Small intestine (tissue), 7 donors: ENCODE measurements around the gene CAMK2D. TPM values are rescaled to one million over a fixed set of nuclear protein-coding genes. Genes with fewer than 3 reads are reported as not detected.

Source experiments
- DNase-seq, 2 donors: peaks; one replicate each; pipeline versions ENCODE4 v3.0.0 to v3.0.0-alpha.2; 2013
- FAIRE-seq: peaks from 2 replicates; lab custom pipeline; 2012; peaks lifted over from hg19 to GRCh38; lab: Jason Lieb, UNC
- H3K27ac ChIP-seq, 3 donors: one replicate each; pipeline ENCODE4 v1.5.1; 2013; ENCODE audit warnings: low read length in 2 of 3, mild to moderate bottlenecking in 2 of 3, control low read depth in 1 of 3, inconsistent platforms in 1 of 3, low read depth in 1 of 3, moderate library complexity in 1 of 3
- H3K27me3 ChIP-seq, 3 donors: one replicate each; pipeline ENCODE4 v1.6.1; 2013; ENCODE audit warnings: low read length in 3 of 3, inconsistent platforms in 1 of 3; ENCODE audit not compliant: control insufficient read depth in 3 of 3, insufficient read depth in 3 of 3
- H3K36me3 ChIP-seq, 3 donors: one replicate each; pipeline ENCODE4 v1.6.1; 2013; ENCODE audit warnings: low read length in 3 of 3, inconsistent platforms in 1 of 3, low read depth in 1 of 3, mild to moderate bottlenecking in 1 of 3, moderate library complexity in 1 of 3; ENCODE audit not compliant: control insufficient read depth in 3 of 3, insufficient read depth in 2 of 3
- H3K4me1 ChIP-seq, 3 donors: one replicate each; pipeline ENCODE4 v1.6.1; 2013; ENCODE audit warnings: low read length in 2 of 3, inconsistent platforms in 1 of 3, low read depth in 1 of 3, mild to moderate bottlenecking in 1 of 3, moderate library complexity in 1 of 3; ENCODE audit not compliant: control insufficient read depth in 3 of 3, insufficient read depth in 2 of 3
- H3K4me3 ChIP-seq, 3 donors: one replicate each; pipeline ENCODE4 v1.5.1; 2013; ENCODE audit warnings: low read length in 3 of 3, control low read depth in 1 of 3, inconsistent platforms in 1 of 3, low read depth in 1 of 3, mild to moderate bottlenecking in 1 of 3, moderate library complexity in 1 of 3
- H3K9me3 ChIP-seq, 2 donors: one replicate each; pipeline ENCODE4 v1.6.1; 2013; ENCODE audit warnings: low read depth in 1 of 2, low read length in 1 of 2; ENCODE audit not compliant: control insufficient read depth in 2 of 2, insufficient read depth in 1 of 2
- WGBS, 3 donors: extraction: QIAGEN DNeasy Blood & Tissue Kit; methylation state at CpG; one replicate each; pipeline ENCODE4 v1.1.7; 2013; 5-methylcytosine and 5-hydroxymethylcytosine counted together
- polyA plus RNA-seq, 4 donors: library from polyadenylated mRNA; stranded (reverse) in 3 of 4; unstranded in 1 of 4; fragments of 200-250 nt in 3 of 4; fragments of 120-200 nt in 1 of 4; gene quantifications; one replicate each; pipeline versions ENCODE4 v1.2.1 to v1.2.3, GENCODE V29; 2013
- donor health status: healthy with polysubstance abuse.
- donor health status: control.
- donor health status: control.
- donor health status: Bipolar disorder and iron deficiency.
- donor health status: healthy.

Gene CAMK2D
- polyA plus RNA-seq, 4 donors = 21.1 to 81.1 (median 24.0) TPM

- DNase-seq = no peak
- no peak for FAIRE-seq
- H3K36me3 ChIP-seq = no peaks in the 10 kb centered on the region
- H3K4me1 ChIP-seq = peaks cover 12 to 42% (median 16%) of the 10 kb centered on the region in 3 donors
- 96 to 98% (median 97%) methylated on average over 3 of the region's 3 CpGs for whole genome bisulfite sequencing, 3 donors
- H3K27ac ChIP-seq = no peak overlapping the region
- no peak overlapping the region for H3K4me3 ChIP-seq
- no peaks in the 10 kb centered on the region for H3K27me3 ChIP-seq
- H3K9me3 ChIP-seq = peaks cover 0 to 9% of the 10 kb centered on the region in 2 donors
These were observed 123.0 kb downstream of the CAMK2D start for GRCh38 chr4:113638562-113638832.

DNA sequence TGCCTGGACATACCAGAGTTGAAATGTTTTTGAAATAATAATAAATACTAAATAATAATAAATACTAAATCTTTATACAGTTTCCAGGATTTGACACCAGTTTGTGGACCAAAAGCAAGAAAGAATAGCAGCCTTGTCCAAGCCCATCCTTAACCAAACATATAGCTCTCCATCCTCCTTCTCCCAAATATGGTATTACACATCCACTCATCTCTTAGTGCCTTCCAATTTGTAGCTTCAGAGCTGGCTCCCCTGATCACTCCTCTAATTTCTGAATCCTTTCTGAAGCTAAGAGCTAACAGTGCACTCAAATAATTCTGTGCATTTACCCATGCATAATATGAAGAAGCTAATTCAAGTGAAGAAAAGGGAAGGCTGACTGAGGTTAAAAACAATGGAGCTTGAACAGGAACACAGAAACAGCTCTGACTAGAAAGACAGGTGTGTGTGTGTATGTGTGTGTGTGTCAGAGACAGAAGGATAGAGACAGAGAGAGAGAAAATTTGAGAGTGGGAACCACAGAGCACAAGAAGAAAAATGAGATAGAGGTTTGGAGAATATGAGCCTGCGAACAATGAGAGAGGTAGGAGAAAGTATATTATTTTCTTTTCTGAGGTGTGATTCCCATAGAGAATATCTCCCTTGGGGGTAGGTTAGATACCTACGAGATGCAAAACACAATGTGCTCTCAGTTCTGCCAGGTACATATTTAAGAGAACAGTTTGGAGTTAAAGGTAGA lies 123.5 kb downstream of the CAMK2D start:
- Histone ChIP-seq H3K4me3 (no peak overlapping the region), H3K36me3 (no peaks in the 10 kb centered on the region), H3K27me3 (no peaks in the 10 kb centered on the region), H3K27ac (no peak overlapping the region), H3K4me1 (peaks cover 12 to 37% (median 16%) of the 10 kb centered on the region in 3 donors), H3K9me3 (peaks cover 0 to 9% of the 10 kb centered on the region in 2 donors)
- WGBS, 3 donors = 88 to 93% (median 92%) methylated on average over 2 of the region's 2 CpGs
- DNase-seq (no peak), FAIRE-seq (no peak)

GRCh38 chr4:113637363-113637762 lies 124.2 kb downstream of the CAMK2D start:
- DNase-seq (no peak), FAIRE-seq (peak; percentile 15)
- H3K27ac ChIP-seq = no peak overlapping the region
- no peaks in the 10 kb centered on the region for H3K27me3 ChIP-seq
- H3K4me3 ChIP-seq = no peak overlapping the region
- 0% methylated on average over 1 of the region's 1 CpG for WGBS, 3 donors
- H3K9me3 ChIP-seq = peaks cover 0 to 9% of the 10 kb centered on the region in 2 donors
- H3K4me1 ChIP-seq = peaks cover 10 to 33% (median 13%) of the 10 kb centered on the region in 3 donors
- no peaks in the 10 kb centered on the region for H3K36me3 ChIP-seq

DNA sequence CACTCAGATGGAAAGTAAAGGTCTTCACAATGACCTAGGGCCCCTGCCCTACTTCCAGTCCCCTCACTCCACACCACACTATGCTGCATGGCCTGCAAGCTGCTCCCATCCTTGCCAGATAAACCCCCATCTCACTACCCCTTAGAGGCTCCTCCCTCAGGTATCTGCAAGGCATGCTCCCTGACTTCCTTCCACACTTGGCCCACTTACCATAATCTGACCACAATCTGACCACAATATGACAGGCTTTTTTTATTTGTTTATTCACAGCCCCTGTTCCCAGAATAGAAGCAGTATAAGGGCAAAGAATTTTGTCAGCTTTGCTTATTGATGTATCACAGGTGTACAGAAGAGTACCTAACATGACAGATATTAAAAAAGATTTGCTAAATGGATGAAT lies 124.7 kb downstream of the CAMK2D start:
- Histone ChIP-seq H3K4me1 (peaks cover 9 to 31% (median 10%) of the 10 kb centered on the region in 3 donors), H3K27ac (peak overlapping the region in 2 of 3 donors; percentile 30 to 45)
- no peak for FAIRE-seq

DNA sequence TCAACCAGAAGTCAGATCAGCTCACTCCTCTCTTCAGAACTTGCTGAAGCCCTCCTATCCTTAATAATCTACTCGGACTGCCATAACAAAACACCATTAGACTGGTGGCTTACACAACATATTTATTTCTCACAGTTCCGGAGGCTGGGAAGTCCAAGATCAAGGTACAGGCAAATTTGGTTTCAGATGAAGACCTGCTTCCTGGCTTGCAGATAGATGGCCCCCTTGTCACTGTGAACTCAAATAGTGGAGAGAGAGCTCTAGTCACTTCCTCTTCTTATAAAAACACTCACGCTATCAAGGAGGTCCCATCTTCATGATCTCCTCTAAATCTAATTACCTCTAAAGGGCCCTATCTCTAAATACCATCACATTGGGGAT lies 125.1 kb downstream of the CAMK2D start:
- peaks cover 8 to 27% (median 10%) of the 10 kb centered on the region in 3 donors for H3K4me1 ChIP-seq
- no peaks in the 10 kb centered on the region for H3K27me3 ChIP-seq
- no peaks in the 10 kb centered on the region for H3K36me3 ChIP-seq
- FAIRE-seq (no peak), DNase-seq (peak in 1 of 2 donors; percentile 43)
- WGBS, 3 donors = 64 to 87% (median 76%) methylated on average over 3 of the region's 3 CpGs
- H3K9me3 ChIP-seq = peaks cover 0 to 9% of the 10 kb centered on the region in 2 donors
- H3K4me3 ChIP-seq = no peak overlapping the region
- H3K27ac ChIP-seq = peak overlapping the region in 2 of 3 donors; percentile 30 to 45

More for the DNA sequence above, 124.7 kb downstream of the CAMK2D start:
- no peak overlapping the region for H3K4me3 ChIP-seq
- H3K27me3 ChIP-seq = no peaks in the 10 kb centered on the region
- peak in 1 of 2 donors; percentile 56 for DNase-seq
- peaks cover 0 to 9% of the 10 kb centered on the region in 2 donors for H3K9me3 ChIP-seq
- H3K36me3 ChIP-seq = no peaks in the 10 kb centered on the region

DNA sequence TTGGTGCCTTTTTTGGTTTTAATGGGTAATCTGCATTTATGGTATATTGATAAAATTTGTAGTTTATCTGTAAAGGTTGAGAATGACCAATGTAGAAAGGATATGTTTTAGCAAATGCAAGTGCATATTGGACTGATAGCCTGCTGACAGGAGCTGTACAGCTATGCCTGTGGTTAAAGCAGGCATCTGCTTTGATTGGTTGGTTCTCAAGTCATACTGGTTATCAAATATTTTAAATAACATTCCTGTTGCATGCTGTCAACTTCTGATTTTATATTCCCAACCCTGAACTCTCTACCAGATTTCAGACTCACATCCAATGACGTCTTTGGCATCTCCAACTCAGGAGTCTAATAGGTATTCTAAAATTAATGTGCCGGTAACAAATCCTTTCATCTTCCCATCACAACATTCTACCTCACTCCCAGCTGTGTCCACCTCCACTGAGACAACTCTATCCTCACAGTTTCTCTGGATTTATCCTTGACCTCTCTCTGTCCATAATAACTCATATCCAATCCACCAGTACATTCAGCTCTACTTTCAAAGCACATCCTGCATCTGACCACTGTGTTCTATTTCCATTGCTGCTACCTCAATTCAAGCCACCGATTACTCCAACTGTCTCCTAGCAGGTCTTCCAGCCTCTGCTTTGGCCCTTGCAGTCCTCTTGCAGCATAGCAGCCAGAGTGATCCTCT lies 125.7 kb downstream of the CAMK2D start:
- peaks cover 0 to 9% of the 10 kb centered on the region in 2 donors for H3K9me3 ChIP-seq
- WGBS, 3 donors = 88 to 96% (median 96%) methylated on average over 3 of the region's 3 CpGs
- DNase-seq (no peak), FAIRE-seq (no peak)
- peaks cover 8 to 26% (median 10%) of the 10 kb centered on the region in 3 donors for H3K4me1 ChIP-seq
- no peaks in the 10 kb centered on the region for H3K27me3 ChIP-seq
- H3K4me3 ChIP-seq = no peak overlapping the region
- peak overlapping the region in 1 of 3 donors; percentile 11 for H3K27ac ChIP-seq
- H3K36me3 ChIP-seq = no peaks in the 10 kb centered on the region

GRCh38 chr4:113634081-113634969 lies 127.2 kb downstream of the CAMK2D start:
- peak overlapping the region in 1 of 3 donors; percentile 20 for H3K27ac ChIP-seq
- H3K27me3 ChIP-seq = no peaks in the 10 kb centered on the region
- peaks cover 2 to 23% (median 11%) of the 10 kb centered on the region in 3 donors for H3K4me1 ChIP-seq
- 50 to 69% (median 59%) methylated on average over 3 of the region's 3 CpGs for WGBS, 3 donors
- no peaks in the 10 kb centered on the region for H3K36me3 ChIP-seq
- peaks cover 0 to 9% of the 10 kb centered on the region in 2 donors for H3K9me3 ChIP-seq
- DNase-seq (peak in 1 of 2 donors; percentile 32), FAIRE-seq (no peak)
- no peak overlapping the region for H3K4me3 ChIP-seq

- no peak for DNase-seq
- peaks cover 0 to 9% of the 10 kb centered on the region in 2 donors for H3K9me3 ChIP-seq
- H3K4me1 ChIP-seq = peaks cover 0 to 18% (median 11%) of the 10 kb centered on the region in 3 donors
- H3K27me3 ChIP-seq = no peaks in the 10 kb centered on the region
- H3K4me3 ChIP-seq = no peak overlapping the region
- H3K36me3 ChIP-seq = no peaks in the 10 kb centered on the region
- H3K27ac ChIP-seq = no peak overlapping the region
- no peak for FAIRE-seq
These were observed 128.1 kb downstream of the CAMK2D start for GRCh38 chr4:113633467-113633866.
